ENCODE measurements around the gene ARHGEF11.

ARHGEF11 gene

DNA sequence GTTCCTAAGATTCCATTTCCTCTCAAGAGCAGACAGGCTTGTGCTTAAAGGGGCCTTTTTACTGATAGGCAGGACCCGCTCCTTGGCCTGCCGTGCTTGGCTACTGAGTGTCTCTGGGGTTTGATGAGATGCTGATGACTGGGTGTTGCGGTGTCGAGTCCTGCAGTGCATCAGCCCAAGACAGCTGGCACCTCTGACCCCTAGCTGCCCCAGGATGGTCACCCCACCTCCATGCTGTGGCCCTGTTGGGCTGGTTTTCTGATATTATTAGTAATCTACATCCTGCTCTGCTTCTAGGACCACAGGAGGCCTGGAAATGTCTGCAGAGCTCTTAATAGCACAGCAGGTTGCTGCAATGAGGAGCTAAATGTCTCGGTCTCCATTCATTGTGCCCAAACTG is 96.4 kb downstream of the ARHGEF11 start:
- DNase-seq (ENCODE audit: low read depth in 2 of 2) = no peak

GRCh38 chr1:156948708-156949107 is 96.8 kb downstream of the ARHGEF11 start:
- no peak for DNase-seq (ENCODE audit: low read depth in 2 of 2)

GRCh38 chr1:156947818-156948525 is 97.6 kb downstream of the ARHGEF11 start:
- DNase-seq (ENCODE audit: low read depth in 2 of 2) = no peak

DNA sequence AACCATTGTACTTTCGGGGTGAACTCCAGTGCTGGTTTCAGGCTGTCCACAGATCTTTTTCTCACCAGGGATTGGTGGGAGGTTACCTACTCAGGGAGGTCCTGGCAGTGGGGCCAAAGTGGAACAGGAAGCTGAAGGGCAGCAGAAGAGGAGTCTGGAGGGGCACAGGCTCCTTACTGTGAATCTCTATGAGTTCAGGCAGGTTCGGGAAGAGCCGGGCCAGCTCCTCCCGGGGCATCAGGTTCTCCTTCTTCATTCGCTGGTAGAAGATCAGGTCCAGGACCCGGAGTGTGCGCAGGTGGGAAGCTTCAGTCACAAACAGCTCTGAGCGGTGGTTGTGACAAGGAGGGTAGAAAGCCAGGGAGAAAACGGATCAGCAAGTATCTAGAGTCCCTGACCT is 98.4 kb downstream of the ARHGEF11 start:
- DNase-seq (ENCODE audit: low read depth in 2 of 2) = no peak

DNA sequence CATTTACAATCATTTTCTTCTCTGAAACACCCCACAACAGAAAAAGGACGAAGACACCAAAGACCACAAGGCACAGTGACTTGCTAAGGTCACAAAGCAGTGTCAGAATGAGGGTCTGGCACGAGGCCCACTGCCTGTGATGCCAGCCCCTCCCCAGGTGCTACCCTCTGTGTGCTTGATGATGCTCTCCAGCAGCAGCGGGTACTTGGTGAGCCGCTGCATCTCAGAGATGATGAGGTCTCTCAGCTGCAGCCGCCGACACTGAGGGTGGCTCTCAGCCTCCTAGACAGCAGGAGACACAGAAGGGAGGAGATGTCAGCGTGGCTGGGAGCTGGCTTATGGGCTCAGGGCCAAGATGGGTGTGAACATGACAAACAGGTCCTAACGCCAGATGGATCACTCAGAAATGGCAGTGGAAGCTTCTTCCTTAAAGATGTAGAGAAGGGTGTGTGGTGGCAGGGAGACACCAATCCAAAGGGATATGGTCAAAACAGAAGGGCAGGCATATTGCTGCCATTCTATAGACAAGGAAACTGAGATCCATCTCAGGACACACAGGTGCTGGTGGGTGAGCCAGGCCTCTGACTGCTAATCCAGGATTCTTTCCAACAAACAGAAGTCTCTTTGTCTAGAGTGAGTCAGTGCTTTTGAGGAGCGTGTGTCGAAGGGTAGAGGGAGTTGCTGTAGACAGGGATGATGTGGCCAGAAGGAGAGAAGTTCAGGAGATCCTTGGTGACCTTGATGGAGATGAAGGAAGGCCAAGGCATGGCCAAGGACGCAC is 99.5 kb downstream of the ARHGEF11 start:
- DNase-seq (ENCODE audit: low read depth in 2 of 2) = no peak

DNA sequence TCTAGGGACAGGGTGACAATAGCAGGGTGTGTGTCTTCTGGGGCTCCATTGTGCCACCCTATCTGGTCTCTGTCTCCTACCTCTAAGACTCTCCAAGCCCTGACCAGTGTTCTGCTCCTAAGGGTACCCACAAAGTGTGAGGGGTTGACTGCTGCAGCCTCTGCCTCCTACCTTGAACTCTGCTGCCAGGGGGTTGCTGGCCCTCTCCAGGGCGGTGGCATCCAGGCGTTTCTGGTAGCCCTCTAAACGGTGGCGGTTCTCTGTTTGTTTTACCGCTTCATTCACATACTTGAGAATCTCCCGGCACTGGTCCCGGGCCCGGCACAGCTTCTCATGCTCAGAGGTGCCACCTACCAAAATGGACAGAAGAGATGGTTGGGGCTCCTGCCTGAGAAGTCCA is 100.7 kb downstream of the ARHGEF11 start:
- no peak for DNase-seq (ENCODE audit: low read depth in 2 of 2)

- DNase-seq (ENCODE audit: low read depth in 2 of 2) = no peak
These were observed 101.3 kb downstream of the ARHGEF11 start for GRCh38 chr1:156944268-156944667.

DNA sequence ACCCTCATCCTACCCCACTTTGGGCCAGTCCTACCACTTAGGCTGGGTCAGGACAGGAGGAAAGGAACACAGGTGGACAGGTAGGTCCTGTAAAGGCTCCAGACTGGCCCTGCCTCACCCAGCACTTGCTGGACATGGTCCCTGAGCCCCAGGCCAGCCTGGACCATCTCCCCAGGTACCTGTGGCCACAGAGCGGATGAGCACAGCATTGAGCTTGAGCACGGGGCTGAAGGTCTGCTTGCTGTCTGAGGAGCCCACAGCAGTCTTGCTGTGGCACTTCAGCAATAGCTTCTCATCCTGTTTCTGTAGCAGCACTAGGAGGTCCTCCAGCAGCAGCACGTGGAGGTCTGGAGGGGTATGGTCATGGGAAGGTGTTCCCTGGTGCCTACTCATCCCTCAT is 101.8 kb downstream of the ARHGEF11 start:
- no peak for DNase-seq (ENCODE audit: low read depth in 2 of 2)

GRCh38 chr1:156942576-156942975 is 103.0 kb downstream of the ARHGEF11 start:
- no peak for DNase-seq (ENCODE audit: low read depth in 2 of 2)

DNA sequence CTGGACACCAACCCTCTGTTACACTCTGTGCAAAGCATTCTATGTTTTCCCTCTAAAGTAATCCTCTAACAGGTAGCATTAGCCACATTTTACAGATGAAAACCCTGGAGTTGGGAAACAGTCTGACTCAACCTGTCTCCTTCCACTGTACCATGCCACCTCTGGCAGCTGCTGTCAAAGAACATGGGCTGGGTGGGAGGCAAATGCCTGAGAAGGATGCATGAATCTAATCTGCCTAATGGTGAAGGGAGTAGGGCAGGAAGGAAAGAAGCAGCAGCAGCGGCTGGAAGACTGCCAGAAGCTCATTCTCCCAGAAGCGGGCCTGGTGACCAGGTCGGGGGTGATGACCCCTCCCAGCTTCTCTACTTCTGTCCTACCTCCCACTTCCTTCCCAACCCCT is 103.4 kb downstream of the ARHGEF11 start:
- no peak for DNase-seq (ENCODE audit: low read depth in 2 of 2)

DNA sequence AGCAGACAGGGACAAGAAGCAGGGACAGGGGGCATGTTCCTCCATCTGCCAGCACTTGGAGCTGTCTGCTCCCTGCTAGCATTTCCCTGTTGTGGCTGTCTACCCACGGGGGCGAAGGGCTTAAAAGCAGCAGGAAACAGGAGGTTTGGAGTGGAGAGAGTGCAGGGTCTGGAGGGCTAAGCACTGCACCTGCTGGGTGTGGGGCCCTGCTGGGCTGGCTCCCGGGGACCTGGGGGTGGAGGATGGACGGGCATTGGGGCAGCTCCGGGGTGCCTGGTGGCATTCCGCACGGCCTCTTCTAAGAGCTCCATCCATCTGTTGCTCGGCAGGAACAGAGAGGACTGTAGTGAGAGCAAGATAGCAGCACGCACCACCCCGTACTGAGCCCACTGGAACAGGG is 103.9 kb downstream of the ARHGEF11 start:
- DNase-seq (ENCODE audit: low read depth in 2 of 2) = no peak

- DNase-seq (ENCODE audit: low read depth in 2 of 2) = no peak
These were observed 105.7 kb downstream of the ARHGEF11 start for GRCh38 chr1:156939786-156940334.

DNA sequence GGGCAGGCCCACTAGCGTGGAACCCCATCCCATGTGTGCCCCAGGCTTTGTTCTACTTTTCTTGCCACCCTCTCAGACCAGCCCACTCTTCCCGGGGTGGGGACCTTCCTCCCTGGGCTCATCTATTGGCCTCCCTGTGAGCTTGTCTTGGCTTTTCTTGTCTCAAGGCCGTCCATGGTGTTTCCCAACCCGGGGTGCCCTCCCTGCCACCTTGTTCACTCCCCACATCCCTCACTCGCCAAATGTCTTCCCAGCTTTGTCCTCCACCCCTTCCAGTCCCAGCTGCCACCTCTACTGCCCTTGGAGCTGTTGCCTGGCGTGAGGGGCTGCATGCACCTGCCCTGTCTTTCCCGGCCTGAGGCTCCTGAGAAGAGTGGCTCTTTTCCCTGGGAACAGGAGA is 106.7 kb downstream of the ARHGEF11 start:
- DNase-seq (ENCODE audit: low read depth in 2 of 2) = no peak

GRCh38 chr1:156937883-156938282 is 107.7 kb downstream of the ARHGEF11 start:
- DNase-seq (ENCODE audit: low read depth in 2 of 2) = no peak

DNA sequence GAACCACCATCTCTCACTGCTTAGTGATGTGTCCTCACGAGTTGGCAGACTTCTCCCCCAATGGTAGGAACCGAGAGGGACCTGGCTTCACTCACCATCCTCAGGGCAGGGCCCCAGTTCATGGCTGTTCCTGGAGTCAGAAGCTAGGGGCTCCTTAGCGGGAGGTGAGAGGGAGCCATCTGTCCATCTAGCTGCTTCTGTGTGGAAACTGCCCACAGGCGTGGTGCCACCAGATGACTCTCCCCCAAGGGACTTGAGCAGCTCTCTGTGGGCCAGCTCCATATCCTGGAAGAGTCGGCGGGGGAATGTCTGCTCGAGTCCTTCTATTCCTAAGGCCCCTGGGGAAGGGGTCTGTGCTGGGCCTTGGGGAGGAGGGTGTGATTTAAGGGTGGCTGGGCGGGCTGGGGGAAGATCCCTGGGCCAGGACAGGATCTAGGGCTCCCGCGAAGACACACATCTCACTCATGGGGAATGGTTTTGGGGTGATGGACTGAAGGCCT is 108.8 kb downstream of the ARHGEF11 start:
- DNase-seq (ENCODE audit: low read depth in 2 of 2) = no peak

DNA sequence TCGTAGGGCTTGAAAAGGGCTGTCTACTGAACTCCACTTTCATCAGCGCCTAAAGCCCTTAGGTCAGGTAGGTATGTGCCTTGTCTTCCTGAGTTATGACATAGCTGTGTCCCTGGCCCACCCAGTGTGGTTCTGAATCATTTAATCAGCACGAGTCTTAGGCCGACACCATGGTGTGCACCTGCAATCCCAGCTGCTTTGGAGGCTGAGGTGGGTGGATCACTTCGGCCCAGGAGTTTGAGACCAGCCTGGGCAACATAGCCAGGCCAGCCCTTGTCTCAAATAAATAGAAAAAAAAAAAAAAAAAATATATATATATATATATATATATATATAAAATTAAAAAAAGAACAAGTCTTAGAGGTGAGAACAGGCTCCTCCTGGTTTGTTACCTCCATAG is 109.4 kb downstream of the ARHGEF11 start:
- DNase-seq (ENCODE audit: low read depth in 2 of 2) = no peak

DNA sequence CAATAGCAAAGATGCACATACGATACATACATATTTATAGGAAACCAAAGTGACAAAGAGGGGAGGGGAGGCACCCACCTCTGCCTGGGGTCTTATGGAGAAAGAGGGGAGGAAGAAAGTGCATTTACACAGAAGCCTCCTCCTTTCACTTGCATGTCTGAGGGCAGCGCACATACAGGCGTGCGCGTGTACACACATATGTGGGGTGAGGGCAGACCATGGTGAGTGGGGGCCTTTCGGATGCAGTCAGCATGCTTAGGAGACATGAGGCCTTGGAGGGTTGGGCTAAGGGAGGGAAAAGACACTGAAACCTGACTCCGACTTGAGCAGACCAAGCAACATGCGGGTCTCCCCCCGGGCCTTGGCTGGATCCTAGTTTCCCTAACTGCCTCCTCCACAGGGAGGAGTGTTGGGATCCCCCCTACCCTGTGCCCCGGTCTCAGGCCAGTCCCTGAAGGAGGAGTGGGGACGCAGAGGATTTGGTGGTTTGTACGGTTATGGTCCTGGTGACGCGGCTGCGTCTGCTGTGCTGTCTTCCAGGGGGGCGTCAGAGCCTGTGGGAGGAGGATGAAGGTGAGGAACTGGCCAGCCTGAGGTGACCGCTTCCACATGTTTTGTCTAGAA is 109.9 kb downstream of the ARHGEF11 start:
- DNase-seq (ENCODE audit: low read depth in 2 of 2) = no peak

DNA sequence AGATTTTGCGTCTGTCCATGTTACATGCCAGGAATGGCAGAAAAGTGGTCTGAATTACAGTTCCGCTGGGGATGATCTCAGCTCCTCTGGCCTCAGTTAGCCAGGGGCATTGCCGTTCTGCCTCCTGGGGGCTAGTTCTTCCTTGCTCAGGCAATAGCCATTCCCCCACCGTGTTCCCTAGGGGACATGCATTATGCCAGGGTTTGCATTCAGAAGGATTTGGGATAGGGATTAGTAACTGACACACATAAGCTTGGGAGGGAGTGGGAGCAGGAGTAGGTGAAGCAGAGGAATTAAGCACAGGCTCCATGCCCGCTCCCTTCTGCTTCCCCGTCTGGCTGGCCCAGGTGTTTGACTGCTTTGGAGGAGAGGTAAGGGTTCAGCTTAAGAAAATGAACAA is 112.4 kb downstream of the ARHGEF11 start:
- no peak for DNase-seq (ENCODE audit: low read depth in 2 of 2)

- no peak for DNase-seq (ENCODE audit: low read depth in 2 of 2)
These were observed 113.4 kb downstream of the ARHGEF11 start for GRCh38 chr1:156931974-156932710.

- no peak for DNase-seq (ENCODE audit: low read depth in 2 of 2)
These were observed 114.2 kb downstream of the ARHGEF11 start for GRCh38 chr1:156931211-156931952.

DNA sequence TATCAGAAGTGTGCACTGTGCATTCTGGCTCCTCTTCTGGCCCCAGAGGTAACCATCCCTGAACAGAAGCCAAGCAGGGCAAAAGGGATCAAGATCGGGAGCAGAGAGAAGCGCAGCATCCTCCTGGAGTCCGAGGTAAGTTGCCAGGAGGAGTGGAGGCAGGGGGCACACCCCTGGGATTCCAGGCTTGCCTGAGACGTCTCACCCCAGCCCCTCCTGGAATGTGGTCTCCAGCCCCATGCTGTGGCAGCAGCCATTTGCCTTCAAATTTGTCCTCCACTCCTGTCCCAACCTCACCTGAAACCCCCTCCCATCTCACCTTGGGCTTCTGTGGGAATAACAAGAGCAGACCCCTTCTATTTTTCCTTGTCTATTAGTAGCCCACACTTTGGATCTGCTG is 115.1 kb downstream of the ARHGEF11 start:
- DNase-seq (ENCODE audit: low read depth in 2 of 2) = no peak

Data from stimulated activated CD8-positive, alpha-beta memory T cell treated with anti-CD3 and anti-CD28 coated beads, Interleukin-15, amount 100 ng/mL, for 4 hours (primary cell).